ENCODE data around the gene PPP4R1.

The PPP4R1 gene

GRCh38 chr18:9558387-9559064 is 55.8 kb downstream of the PPP4R1 start:
- no peak overlapping the region for H3K27ac ChIP-seq
- no peak for TF ChIP-seq CTCF (conservative IDR thresholded peaks at IDR 0.05)

- TF ChIP-seq ZFX (IDR thresholded peaks at IDR 0.05) = no peak
- no peak for TF ChIP-seq CTCF (conservative IDR thresholded peaks at IDR 0.05)
- H3K27ac ChIP-seq = no peak overlapping the region
These were observed 57.0 kb downstream of the PPP4R1 start for GRCh38 chr18:9557250-9557943.

- TF ChIP-seq CTCF (conservative IDR thresholded peaks at IDR 0.05) = no peak
- no peak for TF ChIP-seq ZFX (IDR thresholded peaks at IDR 0.05)
- no peak overlapping the region for H3K27ac ChIP-seq
These were observed 61.7 kb downstream of the PPP4R1 start for GRCh38 chr18:9552616-9553015.

- no peak for TF ChIP-seq ZFX (IDR thresholded peaks at IDR 0.05)
- no peak for TF ChIP-seq CTCF (conservative IDR thresholded peaks at IDR 0.05)
- no peak overlapping the region for H3K27ac ChIP-seq
These were observed 62.2 kb downstream of the PPP4R1 start for GRCh38 chr18:9552191-9552590.

GRCh38 chr18:9550429-9550828 is 63.9 kb downstream of the PPP4R1 start:
- no peak overlapping the region for H3K27ac ChIP-seq
- TF ChIP-seq CTCF (conservative IDR thresholded peaks at IDR 0.05) (no peak), ZFX (IDR thresholded peaks at IDR 0.05) (no peak)

- H3K27ac ChIP-seq = no peak overlapping the region
- TF ChIP-seq ZFX (IDR thresholded peaks at IDR 0.05) (no peak), CTCF (conservative IDR thresholded peaks at IDR 0.05) (peak; percentile 58)
These were observed 65.0 kb downstream of the PPP4R1 start for GRCh38 chr18:9549405-9549804.

- H3K27ac ChIP-seq = no peak overlapping the region
- TF ChIP-seq ZFX (IDR thresholded peaks at IDR 0.05) (no peak), CTCF (conservative IDR thresholded peaks at IDR 0.05) (no peak)
These were observed 66.6 kb downstream of the PPP4R1 start for GRCh38 chr18:9547782-9548181.
